ENCODE measurements around the gene FPGS. TPM values are rescaled to one million over a fixed set of nuclear protein-coding genes. Genes with fewer than 3 reads are reported as not detected.

The FPGS gene
- total RNA-seq, 1 experiment from 2014 or later: 81.7 TPM

DNA sequence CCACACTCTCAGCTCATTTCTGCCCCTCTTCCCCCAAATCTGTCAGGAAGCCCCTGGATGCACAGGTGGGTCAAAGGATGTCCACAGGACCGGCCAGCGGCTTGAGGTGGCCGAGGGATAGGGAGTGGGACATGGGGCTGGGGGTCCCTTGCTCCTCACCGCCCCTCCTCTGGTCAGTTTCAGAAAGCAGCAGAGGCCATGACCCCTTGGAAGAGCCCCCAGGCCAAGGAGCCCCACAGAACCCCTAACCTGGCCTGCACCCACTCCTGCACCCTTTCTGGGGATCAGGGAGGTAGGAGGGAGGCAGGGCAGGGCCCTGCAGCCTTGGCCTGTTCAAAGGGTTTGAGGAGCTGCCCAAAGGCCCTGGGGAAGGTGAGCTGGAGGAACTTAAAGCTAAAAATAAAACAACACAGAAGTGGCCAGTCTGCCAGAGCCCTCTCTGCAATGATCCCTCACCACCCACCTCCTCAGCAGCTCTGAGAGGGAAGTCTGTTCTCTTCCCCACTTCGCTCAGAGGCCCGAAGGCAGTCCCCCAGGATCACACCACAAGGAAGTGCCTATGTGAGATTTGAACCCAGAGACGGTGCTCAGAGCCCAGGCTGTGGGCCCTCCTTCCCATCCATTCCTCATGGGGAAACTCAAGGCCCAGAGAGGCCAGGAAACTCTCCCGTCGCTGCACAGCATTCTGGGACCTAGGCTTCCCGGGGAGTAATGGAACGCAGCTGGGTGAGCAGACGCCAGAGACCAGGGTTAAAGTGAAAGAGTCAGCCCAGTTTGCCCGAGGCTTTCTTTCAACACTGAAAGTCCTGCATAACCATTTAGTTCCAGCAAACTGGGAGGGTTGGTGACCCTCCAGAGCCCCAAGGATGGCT lies 50.9 kb downstream of the FPGS start:
- POLR2A ChIA-PET: interaction anchor here (0.6 to 1.1 kb wide), 2 partner anchors 9 to 13 kb away, joined by 3 read pairs; no protein-coding TSS in a partner anchor
- DNase-seq (ENCODE audit: low spot score) (no peak), ATAC-seq (no peak)
- peaks cover 10% of the 10 kb centered on the region for H3K36me3 Mint-ChIP-seq
- H3K4me1 Mint-ChIP-seq: peaks cover 7% of the 10 kb centered on the region; the same call in 1 of the 2 replicates
- H3K27ac Mint-ChIP-seq: no peak overlapping the region
- H3K4me3 Mint-ChIP-seq: no peak overlapping the region
- H3K27me3 Mint-ChIP-seq (ENCODE audit: low read depth): no peaks in the 10 kb centered on the region
- peaks cover 11% of the 10 kb centered on the region for H3K9me3 Mint-ChIP-seq
- peak; percentile 59; the same call in 1 of the 2 replicates for TF ChIP-seq ZNF121 (CRISPR knock-in tag; IDR thresholded peaks at IDR 0.05)
- TF ChIP-seq, protein P1, sequence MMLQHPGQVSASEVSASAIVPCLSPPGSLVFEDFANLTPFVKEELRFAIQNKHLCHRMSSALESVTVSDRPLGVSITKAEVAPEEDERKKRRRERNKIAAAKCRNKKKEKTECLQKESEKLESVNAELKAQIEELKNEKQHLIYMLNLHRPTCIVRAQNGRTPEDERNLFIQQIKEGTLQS (CRISPR knock-in tag; conservative IDR thresholded peaks at IDR 0.05): no peak
- CTCF ChIA-PET: interaction anchor here (0.5 to 8.1 kb wide), 23 partner anchors 8 to 264 kb away, joined by 3 to 79 read pairs (median 4); partner anchors contain the start of genes FPGS and TOR2A

DNA sequence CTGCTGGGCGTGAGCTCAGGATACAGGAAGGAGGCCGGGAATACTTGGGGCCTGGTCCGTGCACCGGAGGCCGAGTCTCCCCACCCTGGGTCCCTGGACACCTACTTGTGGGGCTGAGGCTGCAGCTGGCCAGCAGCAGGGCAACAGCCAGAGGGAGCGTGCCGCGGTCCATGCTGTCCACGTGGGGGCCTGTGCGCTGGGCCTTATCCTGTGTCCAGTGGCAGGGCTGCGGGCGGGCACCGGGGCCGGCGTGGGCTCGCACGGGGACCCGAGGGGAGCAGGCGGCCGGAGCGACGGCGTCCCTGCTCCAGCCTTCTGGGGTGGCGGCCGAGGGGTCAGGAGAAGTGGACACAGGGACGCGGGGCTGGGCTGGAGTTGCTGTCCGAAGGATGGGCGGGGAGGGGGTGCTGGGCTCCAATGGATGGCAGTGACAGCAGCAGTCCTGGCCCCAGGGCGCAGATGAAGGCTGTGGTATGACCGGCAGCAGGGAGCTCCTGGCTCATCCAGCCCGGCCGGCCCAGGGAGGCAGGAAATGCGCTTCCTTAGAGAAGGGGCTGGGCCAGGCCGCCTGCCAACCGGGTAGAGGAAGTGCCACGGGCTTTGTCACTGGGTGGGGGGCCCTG lies 51.6 kb downstream of the FPGS start, which contains the start of gene ENG:
ENG (minus strand) TSS at position 475 of the 623 bp plus-strand sequence; CDS start at position 172, 303 bp downstream.
- POLR2A ChIA-PET: interaction anchor here (0.6 to 1.2 kb wide), 3 partner anchors 9 to 19 kb away, joined by 3 read pairs; no protein-coding TSS in a partner anchor

DNA sequence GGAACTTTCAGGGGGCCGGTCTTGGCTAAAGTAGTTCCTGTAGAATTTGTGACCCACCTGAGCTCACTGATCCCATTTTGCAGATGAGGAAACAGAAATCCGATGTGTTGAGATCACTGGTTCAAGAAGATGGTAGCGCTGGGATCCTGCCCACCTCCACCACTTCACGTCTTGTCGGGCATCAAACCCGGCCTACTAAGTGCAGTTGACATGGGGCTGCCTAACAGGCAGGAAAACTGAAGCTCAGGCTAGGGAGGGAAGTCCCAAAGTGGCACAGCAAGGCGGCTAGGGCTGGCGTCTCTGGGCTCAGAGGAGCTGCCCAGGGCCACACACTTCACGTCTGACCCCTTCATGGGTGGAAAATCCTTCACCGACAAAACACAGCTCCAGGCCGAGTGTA lies 52.3 kb downstream of the FPGS start:
- no peaks in the 10 kb centered on the region for H3K9me3 Mint-ChIP-seq
- no peak overlapping the region for H3K4me3 Mint-ChIP-seq
- ChIA-PET CTCF (interaction anchor here (0.5 to 8.1 kb wide), 16 partner anchors 10 to 263 kb away, joined by 3 to 79 read pairs (median 4); partner anchors contain the start of genes FPGS and TOR2A), POLR2A (interaction anchor here (1.1 to 1.2 kb wide), 2 partner anchors 11 to 18 kb away, joined by 3 read pairs; no protein-coding TSS in a partner anchor)
- H3K36me3 Mint-ChIP-seq: no peaks in the 10 kb centered on the region
- DNase-seq (ENCODE audit: low spot score) (no peak), ATAC-seq (no peak)
- H3K4me1 Mint-ChIP-seq: peaks cover 7% of the 10 kb centered on the region; the same call in 1 of the 2 replicates
- H3K27me3 Mint-ChIP-seq (ENCODE audit: low read depth): no peaks in the 10 kb centered on the region
- TF ChIP-seq, protein P2, sequence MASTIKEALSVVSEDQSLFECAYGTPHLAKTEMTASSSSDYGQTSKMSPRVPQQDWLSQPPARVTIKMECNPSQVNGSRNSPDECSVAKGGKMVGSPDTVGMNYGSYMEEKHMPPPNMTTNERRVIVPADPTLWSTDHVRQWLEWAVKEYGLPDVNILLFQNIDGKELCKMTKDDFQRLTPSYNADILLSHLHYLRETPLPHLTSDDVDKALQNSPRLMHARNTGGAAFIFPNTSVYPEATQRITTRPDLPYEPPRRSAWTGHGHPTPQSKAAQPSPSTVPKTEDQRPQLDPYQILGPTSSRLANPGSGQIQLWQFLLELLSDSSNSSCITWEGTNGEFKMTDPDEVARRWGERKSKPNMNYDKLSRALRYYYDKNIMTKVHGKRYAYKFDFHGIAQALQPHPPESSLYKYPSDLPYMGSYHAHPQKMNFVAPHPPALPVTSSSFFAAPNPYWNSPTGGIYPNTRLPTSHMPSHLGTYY (CRISPR knock-in tag; IDR thresholded peaks at IDR 0.05): no peak
- TF ChIP-seq FOXP1 (CRISPR knock-in tag; IDR thresholded peaks at IDR 0.05; ENCODE audit: borderline replicate concordance): 0 out of 2 replicates have a peak, but pooled peaks have one; percentile 30
- H3K27ac Mint-ChIP-seq: no peak overlapping the region

More for the DNA sequence above, 51.6 kb downstream of the FPGS start, which contains the start of gene ENG:
- DNase-seq (ENCODE audit: low spot score) (peak; percentile 62), ATAC-seq (peak; percentile 91)
- H3K4me1 Mint-ChIP-seq: peaks cover 7% of the 10 kb centered on the region; the same call in 1 of the 2 replicates
- H3K27me3 Mint-ChIP-seq (ENCODE audit: low read depth): no peaks in the 10 kb centered on the region
- H3K4me3 Mint-ChIP-seq: no peak within 1 kb of the TSS
- H3K27ac Mint-ChIP-seq: no peak within 1 kb of the TSS
- CTCF ChIA-PET: interaction anchor here (0.5 to 8.1 kb wide), 18 partner anchors 9 to 1865 kb away, joined by 3 to 79 read pairs (median 4); partner anchors contain the start of genes FPGS and TOR2A
- TF ChIP-seq NFATC4 (CRISPR knock-in tag; IDR thresholded peaks at IDR 0.05) (no peak), ZNF263 (CRISPR knock-in tag; IDR thresholded peaks at IDR 0.05; ENCODE audit: low read depth) (no peak), SOX15 (CRISPR knock-in tag; IDR thresholded peaks at IDR 0.05) (no peak)
- peaks cover 2% of the 10 kb centered on the region for H3K36me3 Mint-ChIP-seq
- H3K9me3 Mint-ChIP-seq: peaks cover 3% of the 10 kb centered on the region

DNA sequence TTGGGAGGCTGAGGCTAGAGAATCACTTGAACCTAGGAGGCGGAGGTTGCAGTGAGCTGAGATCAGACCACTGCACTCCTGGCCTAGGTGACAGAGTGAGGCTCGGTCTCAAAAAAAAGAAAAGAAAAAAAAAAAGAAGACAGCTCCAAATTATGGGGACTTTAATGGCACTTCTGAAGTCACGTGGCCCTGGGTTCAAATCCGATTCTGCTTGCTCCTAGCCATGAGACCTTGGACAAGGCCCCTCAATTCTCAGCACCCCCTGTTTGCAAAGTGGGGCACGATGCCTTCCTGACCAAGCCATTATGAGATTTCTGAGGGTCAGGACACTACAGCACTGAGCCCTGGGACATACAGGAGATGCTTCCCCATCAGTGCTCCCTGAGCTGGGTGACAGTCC lies 52.8 kb downstream of the FPGS start:
- no peak for DNase-seq (ENCODE audit: low spot score)
- peaks cover 7% of the 10 kb centered on the region; the same call in 1 of the 2 replicates for H3K4me1 Mint-ChIP-seq
- no peaks in the 10 kb centered on the region for H3K27me3 Mint-ChIP-seq (ENCODE audit: low read depth)
- ChIA-PET POLR2A (interaction anchor here (1.2 kb wide), 1 partner anchor 18 kb away, joined by 3 read pairs; no protein-coding TSS in a partner anchor), CTCF (interaction anchor here (1.1 to 8.1 kb wide), 8 partner anchors 10 to 121 kb away, joined by 3 to 79 read pairs (median 6); partner anchors contain the start of gene TOR2A)
- no peak overlapping the region for H3K4me3 Mint-ChIP-seq
- no peaks in the 10 kb centered on the region for H3K9me3 Mint-ChIP-seq
- H3K27ac Mint-ChIP-seq: no peak overlapping the region
- no peaks in the 10 kb centered on the region for H3K36me3 Mint-ChIP-seq
- no peak for ATAC-seq
- TF ChIP-seq, protein P3, sequence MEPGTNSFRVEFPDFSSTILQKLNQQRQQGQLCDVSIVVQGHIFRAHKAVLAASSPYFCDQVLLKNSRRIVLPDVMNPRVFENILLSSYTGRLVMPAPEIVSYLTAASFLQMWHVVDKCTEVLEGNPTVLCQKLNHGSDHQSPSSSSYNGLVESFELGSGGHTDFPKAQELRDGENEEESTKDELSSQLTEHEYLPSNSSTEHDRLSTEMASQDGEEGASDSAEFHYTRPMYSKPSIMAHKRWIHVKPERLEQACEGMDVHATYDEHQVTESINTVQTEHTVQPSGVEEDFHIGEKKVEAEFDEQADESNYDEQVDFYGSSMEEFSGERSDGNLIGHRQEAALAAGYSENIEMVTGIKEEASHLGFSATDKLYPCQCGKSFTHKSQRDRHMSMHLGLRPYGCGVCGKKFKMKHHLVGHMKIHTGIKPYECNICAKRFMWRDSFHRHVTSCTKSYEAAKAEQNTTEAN (CRISPR knock-in tag; IDR thresholded peaks at IDR 0.05): no peak
- TF ChIP-seq, protein P4, sequence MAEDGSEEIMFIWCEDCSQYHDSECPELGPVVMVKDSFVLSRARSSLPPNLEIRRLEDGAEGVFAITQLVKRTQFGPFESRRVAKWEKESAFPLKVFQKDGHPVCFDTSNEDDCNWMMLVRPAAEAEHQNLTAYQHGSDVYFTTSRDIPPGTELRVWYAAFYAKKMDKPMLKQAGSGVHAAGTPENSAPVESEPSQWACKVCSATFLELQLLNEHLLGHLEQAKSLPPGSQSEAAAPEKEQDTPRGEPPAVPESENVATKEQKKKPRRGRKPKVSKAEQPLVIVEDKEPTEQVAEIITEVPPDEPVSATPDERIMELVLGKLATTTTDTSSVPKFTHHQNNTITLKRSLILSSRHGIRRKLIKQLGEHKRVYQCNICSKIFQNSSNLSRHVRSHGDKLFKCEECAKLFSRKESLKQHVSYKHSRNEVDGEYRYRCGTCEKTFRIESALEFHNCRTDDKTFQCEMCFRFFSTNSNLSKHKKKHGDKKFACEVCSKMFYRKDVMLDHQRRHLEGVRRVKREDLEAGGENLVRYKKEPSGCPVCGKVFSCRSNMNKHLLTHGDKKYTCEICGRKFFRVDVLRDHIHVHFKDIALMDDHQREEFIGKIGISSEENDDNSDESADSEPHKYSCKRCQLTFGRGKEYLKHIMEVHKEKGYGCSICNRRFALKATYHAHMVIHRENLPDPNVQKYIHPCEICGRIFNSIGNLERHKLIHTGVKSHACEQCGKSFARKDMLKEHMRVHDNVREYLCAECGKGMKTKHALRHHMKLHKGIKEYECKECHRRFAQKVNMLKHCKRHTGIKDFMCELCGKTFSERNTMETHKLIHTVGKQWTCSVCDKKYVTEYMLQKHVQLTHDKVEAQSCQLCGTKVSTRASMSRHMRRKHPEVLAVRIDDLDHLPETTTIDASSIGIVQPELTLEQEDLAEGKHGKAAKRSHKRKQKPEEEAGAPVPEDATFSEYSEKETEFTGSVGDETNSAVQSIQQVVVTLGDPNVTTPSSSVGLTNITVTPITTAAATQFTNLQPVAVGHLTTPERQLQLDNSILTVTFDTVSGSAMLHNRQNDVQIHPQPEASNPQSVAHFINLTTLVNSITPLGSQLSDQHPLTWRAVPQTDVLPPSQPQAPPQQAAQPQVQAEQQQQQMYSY (CRISPR knock-in tag; IDR thresholded peaks at IDR 0.05): no peak
- TF ChIP-seq CBFB (CRISPR knock-in tag; IDR thresholded peaks at IDR 0.05; ENCODE audit: low read depth) (no peak), TP53 (CRISPR knock-in tag; IDR thresholded peaks at IDR 0.05) (no peak), JUN (CRISPR knock-in tag; IDR thresholded peaks at IDR 0.05) (no peak)
- TF ChIP-seq, protein P5, sequence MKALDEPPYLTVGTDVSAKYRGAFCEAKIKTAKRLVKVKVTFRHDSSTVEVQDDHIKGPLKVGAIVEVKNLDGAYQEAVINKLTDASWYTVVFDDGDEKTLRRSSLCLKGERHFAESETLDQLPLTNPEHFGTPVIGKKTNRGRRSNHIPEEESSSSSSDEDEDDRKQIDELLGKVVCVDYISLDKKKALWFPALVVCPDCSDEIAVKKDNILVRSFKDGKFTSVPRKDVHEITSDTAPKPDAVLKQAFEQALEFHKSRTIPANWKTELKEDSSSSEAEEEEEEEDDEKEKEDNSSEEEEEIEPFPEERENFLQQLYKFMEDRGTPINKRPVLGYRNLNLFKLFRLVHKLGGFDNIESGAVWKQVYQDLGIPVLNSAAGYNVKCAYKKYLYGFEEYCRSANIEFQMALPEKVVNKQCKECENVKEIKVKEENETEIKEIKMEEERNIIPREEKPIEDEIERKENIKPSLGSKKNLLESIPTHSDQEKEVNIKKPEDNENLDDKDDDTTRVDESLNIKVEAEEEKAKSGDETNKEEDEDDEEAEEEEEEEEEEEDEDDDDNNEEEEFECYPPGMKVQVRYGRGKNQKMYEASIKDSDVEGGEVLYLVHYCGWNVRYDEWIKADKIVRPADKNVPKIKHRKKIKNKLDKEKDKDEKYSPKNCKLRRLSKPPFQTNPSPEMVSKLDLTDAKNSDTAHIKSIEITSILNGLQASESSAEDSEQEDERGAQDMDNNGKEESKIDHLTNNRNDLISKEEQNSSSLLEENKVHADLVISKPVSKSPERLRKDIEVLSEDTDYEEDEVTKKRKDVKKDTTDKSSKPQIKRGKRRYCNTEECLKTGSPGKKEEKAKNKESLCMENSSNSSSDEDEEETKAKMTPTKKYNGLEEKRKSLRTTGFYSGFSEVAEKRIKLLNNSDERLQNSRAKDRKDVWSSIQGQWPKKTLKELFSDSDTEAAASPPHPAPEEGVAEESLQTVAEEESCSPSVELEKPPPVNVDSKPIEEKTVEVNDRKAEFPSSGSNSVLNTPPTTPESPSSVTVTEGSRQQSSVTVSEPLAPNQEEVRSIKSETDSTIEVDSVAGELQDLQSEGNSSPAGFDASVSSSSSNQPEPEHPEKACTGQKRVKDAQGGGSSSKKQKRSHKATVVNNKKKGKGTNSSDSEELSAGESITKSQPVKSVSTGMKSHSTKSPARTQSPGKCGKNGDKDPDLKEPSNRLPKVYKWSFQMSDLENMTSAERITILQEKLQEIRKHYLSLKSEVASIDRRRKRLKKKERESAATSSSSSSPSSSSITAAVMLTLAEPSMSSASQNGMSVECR (CRISPR knock-in tag; IDR thresholded peaks at IDR 0.05; ENCODE audit: borderline replicate concordance): no peak

Measured in WTC11 (cell line).